AG08396 (cell line): Measurements from ENCODE around the gene DIAPH1.

Experiments used
- DNase-seq: peaks from one replicate; pipeline ENCODE4 v3.0.0; 2012; ENCODE audit warnings: low spot score, mixed read lengths

Gene DIAPH1

DNA sequence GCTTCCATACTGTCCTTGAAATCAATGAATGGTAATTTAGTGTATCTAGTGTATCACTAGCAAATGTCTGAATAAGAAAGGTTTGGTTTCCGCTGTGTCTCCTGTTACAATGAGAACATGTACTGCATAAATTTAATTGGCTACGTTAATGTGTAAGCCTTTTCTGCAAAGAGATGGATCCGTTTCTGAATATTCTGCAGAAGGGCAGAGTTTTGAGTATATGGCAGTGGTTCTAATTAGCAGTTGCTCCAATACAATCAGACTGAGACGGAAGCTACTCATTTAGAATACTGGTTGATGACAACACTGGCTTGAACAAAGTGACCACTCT, 134.5 kb downstream of the DIAPH1 start:
- no peak for DNase-seq

DNA sequence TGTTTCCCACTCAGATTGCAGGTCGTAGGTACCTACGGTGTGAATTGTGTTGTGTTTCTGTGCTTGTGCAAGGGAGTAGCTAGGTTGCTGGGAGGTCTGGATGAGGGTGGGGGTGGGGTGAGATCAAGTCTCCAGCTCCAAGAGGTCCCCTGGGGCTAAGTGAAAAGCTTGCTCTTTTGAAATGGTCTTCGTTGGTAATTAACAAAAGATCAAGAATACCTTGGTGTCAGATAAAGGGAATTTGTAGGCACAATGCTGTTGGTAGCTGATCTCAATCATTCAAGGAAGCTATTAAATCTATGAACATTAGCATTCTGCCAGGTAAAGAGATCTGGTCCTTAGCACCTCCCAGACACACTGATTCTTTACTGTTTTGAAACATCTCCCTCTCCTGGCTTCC, 134.9 kb downstream of the DIAPH1 start:
- no peak for DNase-seq

DNA sequence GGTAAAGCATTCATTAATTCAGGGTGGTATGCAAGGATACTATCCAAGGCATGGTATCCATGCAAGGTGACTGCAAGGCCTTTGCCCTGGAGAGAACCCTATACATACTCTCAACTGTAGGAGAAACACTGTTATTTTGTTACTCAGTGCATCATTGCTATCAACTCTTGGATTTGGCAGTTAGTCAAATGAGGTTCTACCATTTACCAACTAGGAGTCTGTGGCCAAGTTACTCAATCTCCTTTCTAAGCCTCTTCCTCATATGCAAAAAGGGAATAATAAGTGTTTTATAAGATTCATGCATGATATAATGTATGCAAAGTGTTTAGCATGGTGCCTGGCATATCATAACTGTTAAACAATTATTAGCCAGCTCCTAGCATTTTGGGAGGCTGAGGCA, 139.0 kb downstream of the DIAPH1 start:
- peak; percentile 13 for DNase-seq

DNA sequence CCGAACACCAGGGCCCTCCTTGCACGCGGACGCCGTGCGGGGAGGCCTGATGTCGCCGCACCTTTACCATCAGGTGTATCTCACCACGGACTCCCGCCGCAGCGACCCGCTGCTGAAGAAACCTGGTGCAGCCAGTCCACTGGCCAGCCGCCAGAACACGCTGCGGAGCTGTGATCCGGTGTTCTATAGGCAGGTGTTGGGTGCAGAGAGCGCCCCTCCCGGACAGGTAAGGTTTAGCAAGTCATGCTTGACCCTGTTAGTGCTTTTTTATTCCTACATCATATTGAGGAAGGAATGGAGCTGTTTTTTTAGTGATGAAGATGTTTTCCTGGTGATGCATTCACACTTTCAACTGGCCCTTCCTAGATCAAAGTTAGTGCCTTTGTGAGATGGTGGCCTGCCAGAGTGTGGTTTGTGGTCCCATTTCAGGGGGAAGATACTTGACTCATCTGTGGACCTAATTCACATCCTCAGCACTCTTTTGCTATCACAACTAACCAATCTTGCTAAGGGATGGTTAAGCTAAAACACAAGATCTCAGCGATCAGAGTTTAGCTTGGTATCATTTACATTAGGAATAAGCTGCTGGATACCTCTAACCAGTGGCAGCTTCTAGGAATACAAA, 140.4 kb downstream of the DIAPH1 start:
- DNase-seq: peak; percentile 20

DNA sequence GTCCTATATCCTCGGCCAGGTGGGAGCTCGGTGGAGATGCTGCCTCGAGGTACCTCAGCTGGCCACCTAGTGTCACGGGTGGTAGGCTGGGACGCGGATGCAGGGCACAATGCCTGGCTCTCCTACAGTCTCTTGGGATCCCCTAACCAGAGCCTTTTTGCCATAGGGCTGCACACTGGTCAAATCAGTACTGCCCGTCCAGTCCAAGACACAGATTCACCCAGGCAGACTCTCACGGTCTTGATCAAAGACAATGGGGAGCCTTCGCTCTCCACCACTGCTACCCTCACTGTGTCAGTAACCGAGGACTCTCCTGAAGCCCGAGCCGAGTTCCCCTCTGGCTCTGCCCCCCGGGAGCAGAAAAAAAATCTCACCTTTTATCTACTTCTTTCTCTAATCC, 141.0 kb downstream of the DIAPH1 start:
- DNase-seq: peak; percentile 25

DNA sequence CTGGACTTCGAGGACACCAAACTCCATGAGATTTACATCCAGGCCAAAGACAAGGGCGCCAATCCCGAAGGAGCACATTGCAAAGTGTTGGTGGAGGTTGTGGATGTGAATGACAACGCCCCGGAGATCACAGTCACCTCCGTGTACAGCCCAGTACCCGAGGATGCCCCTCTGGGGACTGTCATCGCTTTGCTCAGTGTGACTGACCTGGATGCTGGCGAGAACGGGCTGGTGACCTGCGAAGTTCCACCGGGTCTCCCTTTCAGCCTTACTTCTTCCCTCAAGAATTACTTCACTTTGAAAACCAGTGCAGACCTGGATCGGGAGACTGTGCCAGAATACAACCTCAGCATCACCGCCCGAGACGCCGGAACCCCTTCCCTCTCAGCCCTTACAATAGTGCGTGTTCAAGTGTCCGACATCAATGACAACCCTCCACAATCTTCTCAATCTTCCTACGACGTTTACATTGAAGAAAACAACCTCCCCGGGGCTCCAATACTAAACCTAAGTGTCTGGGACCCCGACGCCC, 141.7 kb downstream of the DIAPH1 start:
- no peak for DNase-seq

DNA sequence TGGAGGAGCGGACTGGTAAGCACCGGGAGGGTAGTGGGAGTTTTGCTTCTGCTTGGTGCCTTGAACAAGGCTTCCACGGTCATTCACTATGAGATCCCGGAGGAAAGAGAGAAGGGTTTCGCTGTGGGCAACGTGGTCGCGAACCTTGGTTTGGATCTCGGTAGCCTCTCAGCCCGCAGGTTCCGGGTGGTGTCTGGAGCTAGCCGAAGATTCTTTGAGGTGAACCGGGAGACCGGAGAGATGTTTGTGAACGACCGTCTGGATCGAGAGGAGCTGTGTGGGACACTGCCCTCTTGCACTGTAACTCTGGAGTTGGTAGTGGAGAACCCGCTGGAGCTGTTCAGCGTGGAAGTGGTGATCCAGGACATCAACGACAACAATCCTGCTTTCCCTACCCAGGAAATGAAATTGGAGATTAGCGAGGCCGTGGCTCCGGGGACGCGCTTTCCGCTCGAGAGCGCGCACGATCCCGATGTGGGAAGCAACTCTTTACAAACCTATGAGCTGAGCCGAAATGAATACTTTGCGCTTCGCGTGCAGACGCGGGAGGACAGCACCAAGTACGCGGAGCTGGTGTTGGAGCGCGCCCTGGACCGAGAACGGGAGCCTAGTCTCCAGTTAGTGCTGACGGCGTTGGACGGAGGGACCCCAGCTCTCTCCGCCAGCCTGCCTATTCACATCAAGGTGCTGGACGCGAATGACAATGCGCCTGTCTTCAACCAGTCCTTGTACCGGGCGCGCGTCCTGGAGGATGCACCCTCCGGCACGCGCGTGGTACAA, 142.5 kb downstream of the DIAPH1 start:
- DNase-seq: peak; percentile 70

DNA sequence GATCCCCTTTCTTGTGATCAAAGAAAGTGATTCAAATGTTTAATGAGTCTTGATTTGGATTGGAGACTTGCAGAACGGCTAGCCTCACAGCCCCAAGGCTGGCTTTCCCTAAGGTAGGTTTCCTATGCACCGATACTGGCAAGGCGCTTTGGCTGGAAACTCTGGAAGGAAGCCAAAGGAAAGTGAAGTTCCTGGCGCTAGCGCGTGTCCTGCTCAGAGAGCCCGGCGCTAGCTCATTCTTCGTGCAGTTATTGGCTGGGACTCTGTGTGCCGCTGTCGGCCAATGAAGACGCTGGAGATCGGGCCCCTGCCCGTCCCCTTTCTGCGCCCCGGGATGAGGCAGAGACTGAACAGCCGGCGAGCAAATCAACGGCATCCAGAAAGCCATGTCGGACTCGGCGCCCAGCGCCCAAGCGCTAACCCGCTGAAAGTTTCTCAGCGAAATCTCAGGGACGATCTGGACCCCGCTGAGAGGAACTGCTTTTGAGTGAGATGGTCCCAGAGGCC, 143.1 kb downstream of the DIAPH1 start, which contains the start of gene PCDHGC3:
Gene PCDHGC3 (plus strand): TSS at position 342 of the 507 bp plus-strand sequence. CDS start 151 bp downstream, at position 493.
- peak; percentile 95 for DNase-seq

DNA sequence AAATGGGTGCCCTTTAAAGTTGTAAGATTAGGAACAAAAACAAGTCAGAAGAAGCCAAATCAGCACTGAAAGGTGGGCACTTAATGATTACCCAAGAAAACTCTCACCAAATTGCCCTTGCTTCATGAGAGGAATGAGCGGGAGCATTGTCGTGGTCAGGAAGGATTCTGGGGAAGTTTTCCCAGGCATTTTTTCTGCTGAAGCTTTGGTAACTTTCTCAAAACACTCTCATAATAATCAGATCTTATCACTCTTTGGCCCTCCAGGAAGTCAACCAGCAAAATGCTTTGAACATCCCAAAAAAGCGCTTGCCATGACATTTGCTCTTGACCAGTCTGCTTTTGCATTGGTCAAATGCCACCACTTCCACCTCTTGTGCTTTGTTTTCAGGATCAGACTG, 153.4 kb downstream of the DIAPH1 start:
- no peak for DNase-seq
